Endothelial cell of umbilical vein (primary cell): ENCODE data around the gene MPP3. TPM values are rescaled to one million over a fixed set of nuclear protein-coding genes. Genes with fewer than 3 reads are reported as not detected.

ENCODE experiments used
- BruUV-seq: library from RNA; stranded (reverse); fragments of 400-500 nt; replicated peaks from 2 replicates; lab custom pipeline; 2021; lab: Mats Ljungman, UMichigan
- CTCF ChIA-PET: fragments of 300-600, 350-600 bp; sonication (Branson Sonifier 250); formaldehyde crosslinking; loops from one replicate; lab custom pipeline; 2021; ENCODE audit warnings: antibody characterized with exemption, inconsistent platforms; lab: Charles Lee
- POLR2A ChIA-PET: fragments of 300-600, 350-600 bp; sonication (Branson Sonifier 250); formaldehyde crosslinking; loops from one replicate; lab custom pipeline; 2021; ENCODE audit warnings: antibody characterized with exemption, inconsistent platforms; lab: Charles Lee
- DNase-seq: peaks from one replicate; pipeline ENCODE4 v3.0.0-alpha.2; 2011; ENCODE audit warnings: low read depth, low spot score
- FAIRE-seq: peaks from 2 replicates; lab custom pipeline; 2011; peaks lifted over from hg19 to GRCh38; lab: Jason Lieb, UNC
- H2AFZ ChIP-seq: 2 replicates; pipeline ENCODE4 v1.6.0; 2012; ENCODE audit warnings: low read depth, low read length, control low read depth, inconsistent platforms
- H3K27ac ChIP-seq: 2 replicates; pipeline ENCODE4 v1.5.1; 2011; ENCODE audit warnings: low read depth, mild to moderate bottlenecking, control low read depth, low read length, moderate library complexity; ENCODE audit not compliant: insufficient read depth
- H3K27me3 ChIP-seq, 2 experiments: 2 replicates each; pipeline versions ENCODE4 v1.6.0 to v1.6.1; 2011; ENCODE audit warnings: low read length in 2 of 2, mixed read lengths in 1 of 2; ENCODE audit not compliant: control insufficient read depth in 2 of 2, insufficient read depth in 2 of 2
- H3K36me3 ChIP-seq, 2 experiments: 2 replicates in 1 of 2; 3 replicates in 1 of 2; pipeline ENCODE4 v1.5.1; 2011; ENCODE audit warnings: low read length in 2 of 2, mild to moderate bottlenecking in 1 of 2, moderate library complexity in 1 of 2; ENCODE audit not compliant: control insufficient read depth in 2 of 2, insufficient read depth in 2 of 2; ENCODE audit errors: extremely low read depth in 1 of 2
- H3K4me1 ChIP-seq: 3 replicates; pipeline ENCODE4 v1.5.1; 2011; ENCODE audit warnings: mild to moderate bottlenecking, low read length; ENCODE audit not compliant: control insufficient read depth, insufficient read depth; ENCODE audit errors: extremely low read depth
- H3K4me2 ChIP-seq: 2 replicates; pipeline ENCODE4 v1.6.1; 2011; ENCODE audit warnings: low read length, control low read depth, mixed read lengths; ENCODE audit not compliant: insufficient read depth
- H3K4me3 ChIP-seq, 3 experiments: fragments of 200-600 bp in 1 of 3; sonication (generic), shearing (Covaris generic) in 1 of 3; replicated peaks in 1 of 3; 2 replicates each; pipeline ENCODE4 v1.5.1; 2011 to 2016; ENCODE audit warnings: control low read depth in 3 of 3, low read length in 3 of 3, mild to moderate bottlenecking in 2 of 3, inconsistent platforms in 1 of 3, low read depth in 1 of 3, moderate library complexity in 1 of 3; ENCODE audit not compliant: insufficient read depth in 1 of 3
- H3K79me2 ChIP-seq: 2 replicates; pipeline ENCODE4 v1.6.0; 2012; ENCODE audit warnings: low read length, inconsistent platforms; ENCODE audit not compliant: control insufficient read depth, insufficient read depth
- H3K9ac ChIP-seq: replicated peaks from 2 replicates; pipeline ENCODE3; 2011; ENCODE audit warnings: low read length, control low read depth; ENCODE audit not compliant: insufficient read depth; ENCODE audit errors: extremely low read depth
- H3K9me1 ChIP-seq: replicated peaks from 3 replicates; pipeline ENCODE4 v1.6.0; 2011; ENCODE audit warnings: mild to moderate bottlenecking, low read length; ENCODE audit not compliant: control insufficient read depth, insufficient read depth; ENCODE audit errors: extremely low read depth
- H3K9me3 ChIP-seq: replicated peaks from 2 replicates; pipeline ENCODE4 v1.5.1; 2012; ENCODE audit warnings: low read length, inconsistent platforms; ENCODE audit not compliant: control insufficient read depth, insufficient read depth
- H4K20me1 ChIP-seq: replicated peaks from 2 replicates; pipeline ENCODE3; 2011; ENCODE audit warnings: mild to moderate bottlenecking, low read length; ENCODE audit not compliant: control insufficient read depth, insufficient read depth; ENCODE audit errors: extremely low read depth
- CTCF ChIP-seq, 2 donors: IDR thresholded peaks; 1 replicate in 1 of 2; 2 replicates in 1 of 2; pipeline ENCODE4 v1.5.1; 2011; ENCODE audit warnings: low read length in 2 of 2, mild to moderate bottlenecking in 2 of 2, moderate library complexity in 2 of 2, control low read depth in 1 of 2, inconsistent platforms in 1 of 2, low read depth in 1 of 2; ENCODE audit not compliant: insufficient read depth in 1 of 2; ENCODE audit errors: extremely low read depth in 1 of 2
- EZH2 ChIP-seq: IDR thresholded peaks from 2 replicates; pipeline ENCODE4 v1.6.1; 2012; ENCODE audit warnings: borderline replicate concordance, low read depth, mild to moderate bottlenecking, moderate library complexity, low read length, inconsistent platforms; ENCODE audit not compliant: severe bottlenecking
- FOS ChIP-seq: IDR thresholded peaks from 2 replicates; pipeline ENCODE4 v1.6.1; 2011; ENCODE audit warnings: mild to moderate bottlenecking, low read length, moderate library complexity, borderline replicate concordance; ENCODE audit not compliant: insufficient read depth
- GATA2 ChIP-seq: IDR thresholded peaks from 2 replicates; pipeline ENCODE4 v1.7.0; 2011; ENCODE audit warnings: low read depth, mild to moderate bottlenecking, moderate library complexity, mixed read lengths, low read length; ENCODE audit not compliant: insufficient read length, insufficient read depth
- JUN ChIP-seq: IDR thresholded peaks from 2 replicates; pipeline ENCODE4 v1.6.1; 2011; ENCODE audit warnings: borderline replicate concordance, low read depth; ENCODE audit not compliant: insufficient read length, insufficient read depth
- MAX ChIP-seq: IDR thresholded peaks from 2 replicates; pipeline ENCODE4 v1.6.1; 2011; ENCODE audit not compliant: insufficient read depth, insufficient read length
- MYC ChIP-seq: IDR thresholded peaks from one replicate; pipeline ENCODE4 v1.6.1; 2011; ENCODE audit warnings: mild to moderate bottlenecking, low read depth, low read length
- POLR2A ChIP-seq: IDR thresholded peaks from 2 replicates; pipeline ENCODE4 v1.6.1; 2012; ENCODE audit warnings: low read depth, mild to moderate bottlenecking, control low read depth, low read length
- POLR2AphosphoS5 ChIP-seq: IDR thresholded peaks from 2 replicates; pipeline ENCODE4 v1.6.1; 2012; ENCODE audit warnings: low read depth, mild to moderate bottlenecking, control low read depth, low read length, moderate library complexity; ENCODE audit not compliant: insufficient read depth
- dilution Hi-C: fragments of 300-500 bp; cut with MboI; formaldehyde crosslinking; loops from one replicate; pipeline ENCODE4 v1.15.0; 2019; ENCODE audit warnings: low sequenced_read_pairs; ENCODE audit not compliant: extremely low pct_ligation_motif_present
- intact Hi-C: fragments of 100-400 bp; cut with micrococcal nuclease; formaldehyde crosslinking; loops from one replicate; pipeline ENCODE4 v1.10.0; 2022
- polyA plus RNA-seq, 4 experiments: library from polyadenylated mRNA; depleted of rRNA in 3 of 4; stranded (reverse) in 3 of 4; unstranded in 1 of 4; fragments of >200 nt; gene quantifications; 2 replicates each; pipeline versions ENCODE4 v1.2.1 to v1.2.3, GENCODE V29; 2011 to 2012; ENCODE audit warnings: missing spikeins in 1 of 4
- total RNA-seq: library from RNA; stranded (reverse); gene quantifications from 2 replicates; pipeline ENCODE4 v1.2.3, GENCODE V29; 2021

Gene MPP3
- total and polyA plus RNA-seq, 2 donors (not counting 3 experiments of a cell fraction or from before 2014, with no cell fraction given) = 6.1 to 11.3 TPM

- dilution Hi-C loops = no loop called here
- CTCF ChIA-PET = interaction anchor here (1.1 to 3.9 kb wide), 6 partner anchors 9 to 88 kb away, joined by 3 to 39 read pairs (median 5); partner anchors contain the start of gene CD300LG
Measured at GRCh38 chr17:43855061-43855460, 22.1 kb upstream of the MPP3 start.

More at GRCh38 chr17:43855061-43855460, 22.1 kb upstream of the MPP3 start:
- Histone ChIP-seq H3K9me3 (no peaks in the 10 kb centered on the region), H3K79me2 (no peaks in the 10 kb centered on the region), H3K4me2 (no peak overlapping the region), H3K9ac (no peak overlapping the region), H4K20me1 (no peaks in the 10 kb centered on the region), H3K27ac (no peak overlapping the region), H3K4me3 (no peak overlapping the region), H2AFZ (no peak overlapping the region), H3K4me1 (no peaks in the 10 kb centered on the region), H3K36me3 (no peaks in the 10 kb centered on the region), H3K9me1 (no peaks in the 10 kb centered on the region), H3K27me3 (peaks cover 9 to 17% of the 10 kb centered on the region in 2 experiments)
- no peak for DNase-seq
- no peak for FAIRE-seq
- no TSS peak for BruUV-seq
- intact Hi-C loops = no loop called here
- TF ChIP-seq JUN (no peak), CTCF (IDR thresholded peaks at IDR 0.05; ENCODE audit: extremely low read depth in 1 of 2, insufficient read depth in 1 of 2, low read depth in 1 of 2, low read length in 2 of 2) (no peak), GATA2 (no peak), EZH2 (no peak), POLR2A (no peak), MYC (no peak), FOS (no peak), MAX (no peak), POLR2AphosphoS5 (no peak)
- POLR2A ChIA-PET = no interaction called here
